GM21825 (cell line): ENCODE measurements around the gene PRAME.
"Not testable (repeated sequence)": the region's sequence is repeated elsewhere in the genome, so short reads cannot be mapped to it uniquely, and the experiment has no call there.

ENCODE experiments used
- ATAC-seq: cut with Tn5 transposase; IDR thresholded peaks from one replicate; pipeline ENCODE4 v1.9.1; 2021; ENCODE audit warnings: mild to moderate bottlenecking, moderate library complexity; ENCODE audit not compliant: unreplicated experiment

Gene PRAME

DNA sequence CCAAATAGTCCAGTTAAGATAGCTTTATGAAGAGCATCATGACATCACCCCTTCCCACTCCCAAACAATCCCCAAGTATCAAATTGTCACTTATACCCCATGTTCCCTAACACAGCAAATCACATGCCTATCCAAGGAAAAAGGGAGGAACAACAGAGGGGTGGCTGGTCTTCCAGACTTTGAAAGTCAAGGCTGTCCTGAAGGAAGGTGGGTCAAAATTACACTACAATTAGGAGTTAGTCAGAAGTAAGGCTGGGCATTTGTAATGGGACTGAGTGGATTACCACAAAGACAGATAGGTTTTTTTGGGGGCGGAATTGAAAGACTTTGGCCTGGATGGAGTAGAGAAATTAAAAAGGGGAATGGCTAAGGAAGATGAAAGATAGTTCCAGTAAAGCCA is 5.9 kb downstream of the PRAME start:
- ATAC-seq: no peak

DNA sequence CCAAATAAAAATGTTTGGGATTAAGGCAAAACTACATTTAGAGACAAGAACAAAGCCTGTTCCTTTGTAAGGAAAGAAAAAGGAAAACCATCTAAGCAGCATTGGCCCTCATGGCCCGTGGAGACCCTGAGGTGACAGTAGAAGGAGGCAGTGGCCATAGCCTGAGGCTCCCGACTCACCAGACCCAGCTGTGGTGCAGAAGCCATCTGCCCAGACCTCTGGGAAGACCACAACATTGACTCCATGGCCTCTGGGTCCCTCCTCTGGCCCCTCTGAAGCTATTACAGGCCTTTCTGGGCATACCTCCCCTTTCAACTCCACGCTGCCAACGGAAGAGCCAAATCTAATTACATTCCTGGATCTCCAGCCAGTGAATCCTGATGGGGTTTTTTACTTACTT is 6.4 kb downstream of the PRAME start:
- ATAC-seq: no peak

DNA sequence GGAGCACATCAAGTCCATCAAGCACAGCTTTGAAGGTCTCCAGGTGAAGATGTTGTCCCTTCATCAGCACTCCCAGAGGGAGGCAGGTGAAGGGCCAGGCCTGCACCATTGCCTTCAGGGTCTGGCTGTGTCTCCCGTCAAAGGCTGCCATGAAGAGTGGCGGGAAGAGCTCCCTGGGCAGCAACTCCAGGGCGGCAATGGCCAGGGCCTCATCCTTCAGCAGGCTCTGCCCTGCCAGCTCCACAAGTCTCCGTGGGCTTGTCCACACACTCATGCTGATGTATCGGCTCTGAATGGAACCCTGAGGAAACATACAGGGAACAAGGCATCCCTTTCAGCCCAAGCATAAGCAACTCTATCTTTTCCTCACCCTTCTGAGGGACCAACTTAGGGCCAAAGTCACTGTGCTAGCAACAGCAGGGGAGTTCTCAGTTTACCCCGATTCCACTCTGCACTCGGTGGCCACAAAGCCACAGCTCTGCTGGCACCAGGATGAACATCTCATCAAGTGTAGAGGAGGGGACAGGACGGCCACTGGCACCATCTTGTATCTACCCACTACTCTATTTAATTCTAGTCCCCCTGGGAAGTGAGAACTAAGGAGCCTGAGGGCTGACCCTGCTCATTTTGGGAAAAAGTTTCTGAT is 8.2 kb downstream of the PRAME start:
- no peak for ATAC-seq

- ATAC-seq: no peak
These were observed 10.2 kb downstream of the PRAME start for GRCh38 chr22:22548910-22549309.

DNA sequence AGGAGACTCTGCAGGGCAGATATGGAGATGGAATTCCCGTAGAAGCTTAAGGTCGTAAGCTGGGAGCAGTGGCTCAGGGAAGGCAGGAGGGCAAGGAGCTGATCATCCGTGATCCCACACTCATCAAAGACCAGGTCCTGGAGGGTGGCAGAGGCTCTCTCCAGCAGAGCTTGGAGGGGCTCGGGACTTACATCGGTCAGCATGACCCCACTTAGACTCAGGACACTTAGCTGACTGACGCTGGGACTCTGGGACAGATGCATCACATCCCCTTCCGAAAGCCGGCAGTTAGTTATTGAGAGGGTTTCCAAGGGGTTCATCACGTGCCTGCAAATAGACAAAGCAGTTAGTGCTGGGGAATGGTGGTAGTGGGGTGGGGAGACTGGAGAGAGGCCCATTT is 10.7 kb downstream of the PRAME start:
- no peak for ATAC-seq

DNA sequence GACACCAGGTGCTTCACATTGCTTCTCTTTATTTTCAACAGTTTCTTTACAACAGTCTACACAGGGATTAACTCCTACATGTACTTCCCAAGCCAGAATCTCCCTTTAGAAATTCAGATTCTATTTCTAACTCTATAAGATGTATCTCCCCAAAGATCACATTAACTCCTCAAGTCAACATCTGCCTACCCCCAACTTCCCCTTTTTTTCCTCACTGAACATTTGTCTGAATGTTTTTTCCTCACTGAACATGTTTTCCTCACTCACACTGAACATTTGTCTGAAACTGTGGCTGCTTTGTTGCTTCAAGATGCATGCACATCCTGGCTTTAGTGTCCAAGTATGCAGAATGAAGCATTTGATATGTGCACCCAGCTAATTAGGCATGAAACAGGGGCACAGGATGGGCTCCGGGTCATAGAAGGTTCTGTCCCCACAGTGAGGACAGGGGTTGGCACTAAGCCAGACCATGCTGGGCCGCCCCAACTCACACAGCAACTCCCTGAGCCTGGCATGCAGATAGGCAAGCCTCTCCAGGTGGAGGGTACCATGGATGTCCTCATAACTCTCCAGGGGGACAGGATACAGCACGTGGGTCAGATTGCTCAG is 11.3 kb downstream of the PRAME start:
- ATAC-seq: no peak

DNA sequence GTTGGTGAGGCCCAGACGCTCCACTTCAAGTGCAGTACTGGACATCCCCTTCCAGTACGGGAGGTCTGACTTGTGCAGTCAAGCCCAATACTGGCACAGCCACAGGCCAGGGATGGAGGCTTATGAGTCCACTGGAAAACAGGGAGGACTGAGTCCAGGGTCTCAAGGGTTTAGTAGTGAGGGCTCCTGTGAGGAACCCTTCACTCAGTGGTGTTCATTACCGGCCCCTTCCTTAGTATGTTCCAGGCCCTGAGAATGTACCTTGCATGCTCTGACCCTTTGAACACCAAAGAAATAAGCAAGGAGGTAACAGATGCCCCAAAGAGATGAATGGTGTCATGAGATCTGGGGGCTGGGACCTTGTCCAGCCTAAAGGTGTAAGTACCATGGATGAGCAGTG is 11.8 kb downstream of the PRAME start:
- ATAC-seq: no peak

DNA sequence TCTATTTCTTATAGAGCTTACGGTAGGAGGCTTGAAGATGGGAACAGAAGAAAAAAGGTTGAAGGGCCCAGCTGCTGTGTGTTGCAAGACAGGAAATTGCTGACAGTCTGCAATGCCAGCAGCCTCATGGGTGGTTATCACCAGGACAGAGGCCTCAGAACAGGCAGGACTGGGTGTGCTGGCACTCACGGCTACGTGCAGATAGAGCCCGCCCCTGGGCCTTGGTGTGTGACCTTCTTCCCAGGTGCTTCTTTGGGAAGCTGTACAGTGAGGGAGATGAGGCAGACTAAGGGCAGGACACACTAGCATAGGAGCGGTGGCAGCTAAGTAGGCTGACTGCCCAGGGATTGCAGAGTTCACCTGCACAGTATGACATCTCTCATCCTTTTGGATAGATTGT is 12.6 kb downstream of the PRAME start:
- no peak for ATAC-seq

DNA sequence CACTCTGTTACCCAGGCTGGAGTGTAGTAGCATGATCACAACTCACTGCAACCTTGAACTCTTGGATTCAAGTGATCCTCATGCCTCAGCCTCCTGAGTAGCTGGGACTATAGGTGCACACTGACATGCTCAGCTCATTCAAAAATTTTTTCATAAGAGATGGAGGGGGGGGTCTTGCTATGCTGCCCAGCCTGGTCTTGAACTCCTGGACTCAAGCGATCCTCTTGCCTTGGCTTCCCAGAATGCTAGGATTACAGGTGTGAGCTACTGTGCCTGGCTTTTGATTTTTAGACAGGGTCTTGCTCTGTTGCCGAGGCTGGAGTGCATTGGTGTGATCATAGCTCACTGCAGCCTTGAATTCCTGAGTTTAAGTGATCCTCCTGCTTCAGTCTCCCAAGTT is 14.0 kb downstream of the PRAME start:
- ATAC-seq: no peak

DNA sequence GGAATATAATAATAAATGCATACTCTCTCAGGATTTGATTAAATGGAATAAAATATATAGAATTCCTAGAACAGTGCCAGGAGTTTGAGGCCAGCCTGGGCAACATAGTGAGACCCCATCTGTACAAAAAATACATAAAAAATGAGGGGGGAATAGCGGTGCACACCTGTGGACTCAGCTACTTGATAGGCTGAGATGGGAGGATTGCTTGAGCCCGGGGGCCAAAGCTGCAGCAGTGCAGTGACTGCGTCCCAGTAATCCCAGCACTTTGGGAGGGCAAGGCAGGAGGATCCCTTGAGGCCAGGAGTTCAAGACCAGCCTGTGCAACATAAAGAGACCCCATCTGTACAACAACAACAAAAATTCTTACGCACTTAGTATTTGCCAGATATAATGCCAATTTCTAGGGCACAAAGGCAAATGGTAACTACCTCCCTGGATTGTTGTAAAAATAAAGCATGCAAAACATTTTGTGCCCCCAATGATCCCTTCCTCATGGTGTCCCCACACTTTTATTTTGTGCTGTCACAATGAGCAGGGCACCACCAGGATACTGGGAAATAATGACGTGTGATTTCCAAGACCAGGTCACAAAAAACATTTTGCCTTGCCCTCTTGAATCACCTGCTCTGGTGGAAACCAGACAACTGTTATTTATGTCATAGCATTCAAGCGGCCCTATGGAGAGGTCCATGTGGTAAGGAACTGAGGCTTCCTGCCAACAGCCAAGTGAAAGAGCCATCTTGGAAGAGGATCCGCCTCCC is 20.7 kb downstream of the PRAME start:
- no peak for ATAC-seq

DNA sequence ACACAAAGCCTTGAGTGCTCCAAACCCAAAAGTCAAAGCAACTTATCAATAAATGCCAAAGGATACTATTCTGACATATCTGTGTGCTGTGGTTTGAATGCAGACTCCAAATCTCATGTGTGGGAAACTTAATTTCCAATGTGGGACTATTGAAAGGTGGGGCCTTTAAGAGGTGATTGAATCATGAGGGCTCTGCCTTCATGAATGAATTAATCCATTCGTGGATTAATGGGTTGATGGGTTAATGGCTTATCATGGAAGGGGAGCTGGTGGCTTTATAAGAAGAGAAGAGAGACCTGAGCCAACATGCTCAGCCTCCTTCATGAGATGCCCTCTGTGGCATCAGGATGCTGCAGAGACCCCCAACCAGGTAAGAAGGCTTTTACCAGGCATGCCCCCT is 22.1 kb downstream of the PRAME start:
- no peak for ATAC-seq

- ATAC-seq: no peak
These were observed 22.6 kb downstream of the PRAME start for GRCh38 chr22:22536515-22536914.

DNA sequence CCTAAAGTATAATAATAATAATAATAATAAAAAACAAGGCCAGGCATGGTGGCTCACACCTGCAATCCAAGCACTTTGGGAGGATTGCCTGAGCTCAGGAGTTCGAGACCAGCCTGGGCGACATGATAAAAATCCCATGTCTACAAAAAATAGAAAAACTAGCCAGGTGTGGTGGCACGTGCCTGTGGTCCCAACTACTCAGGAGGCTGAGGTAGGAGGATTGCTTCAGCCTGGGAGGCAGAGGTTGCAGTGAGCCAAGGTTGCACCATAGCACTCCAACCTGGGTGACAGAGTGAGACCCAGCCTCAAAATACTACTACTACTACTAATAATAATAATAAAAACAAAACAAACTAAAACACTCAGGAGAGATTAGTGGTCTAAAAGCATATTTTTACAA is 23.4 kb downstream of the PRAME start:
- no peak for ATAC-seq

DNA sequence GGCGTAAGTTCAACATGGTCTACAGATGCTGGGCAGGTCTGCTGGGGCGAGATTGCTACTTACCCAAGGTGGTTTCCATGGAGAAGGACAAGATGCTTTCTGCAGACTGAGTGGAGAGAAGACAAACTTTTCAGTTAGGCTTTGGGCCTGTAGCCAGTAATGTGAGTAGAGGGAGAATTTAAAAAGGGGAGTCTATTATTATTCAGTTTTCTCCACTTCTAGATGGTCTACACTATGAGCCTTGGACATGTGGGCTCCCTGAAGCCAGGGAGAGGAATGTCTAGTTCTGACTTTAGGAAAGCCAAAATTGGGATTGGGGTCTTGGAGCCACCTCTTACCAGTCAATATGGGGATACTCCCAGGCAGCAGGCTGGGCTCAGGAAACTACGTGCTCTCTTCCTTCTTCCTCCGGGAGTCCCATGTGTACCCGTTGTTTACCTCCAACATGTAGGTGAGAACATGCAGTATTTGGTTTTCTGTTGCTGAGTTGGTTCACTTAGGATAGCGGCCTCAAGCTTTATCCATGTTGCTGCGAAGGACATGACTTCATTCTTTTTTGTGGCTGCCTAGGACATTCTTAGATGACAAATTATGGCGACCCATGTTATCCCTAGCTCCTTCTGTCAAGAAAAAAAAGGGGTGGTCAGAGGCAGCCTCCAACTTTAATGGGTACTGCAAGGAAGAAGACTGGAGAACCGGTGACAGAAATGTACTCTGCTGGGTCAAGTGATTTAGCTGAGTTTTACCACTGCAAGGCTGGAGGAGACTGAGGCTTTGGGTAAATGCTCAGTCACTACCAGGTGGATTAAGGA is 24.3 kb downstream of the PRAME start:
- no peak for ATAC-seq

DNA sequence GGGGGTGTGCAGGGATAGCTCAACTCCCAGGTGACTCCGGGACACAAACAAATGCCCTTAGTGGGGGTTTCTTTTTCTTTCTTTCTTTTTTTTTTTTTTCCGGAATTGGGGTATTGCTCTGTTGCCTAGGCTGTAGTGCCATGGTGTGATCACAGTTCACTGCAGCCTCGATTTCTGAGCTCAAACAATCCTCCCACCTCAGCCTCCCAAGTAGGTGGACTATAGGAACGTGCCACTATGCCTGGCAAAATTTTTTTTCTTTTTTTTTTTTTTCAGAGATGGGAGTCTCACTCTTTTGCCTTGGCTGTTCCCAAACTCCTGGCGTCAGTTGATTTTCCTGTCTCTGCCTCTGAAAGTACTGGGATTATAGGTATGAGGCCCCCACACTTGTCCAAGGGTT is 25.2 kb downstream of the PRAME start:
- no peak for ATAC-seq

DNA sequence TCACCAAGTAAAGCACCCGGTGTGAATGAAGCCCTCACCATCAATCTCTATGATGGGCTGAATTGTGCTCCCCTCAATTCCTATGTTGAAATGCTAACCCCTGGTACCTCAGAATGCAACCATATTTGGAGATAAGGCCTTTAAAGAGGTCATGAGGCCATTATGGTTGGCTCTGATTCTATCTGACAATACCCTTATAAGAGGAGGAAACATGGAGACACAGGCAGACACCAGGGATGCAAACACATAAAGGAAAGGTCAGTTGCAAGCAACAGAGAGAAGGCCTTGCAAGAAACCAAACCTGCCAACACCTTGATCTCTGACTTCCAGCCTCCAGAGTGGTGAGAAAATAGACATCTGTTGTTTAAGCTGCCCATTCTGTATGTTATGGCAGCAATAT is 25.6 kb downstream of the PRAME start:
- no peak for ATAC-seq

DNA sequence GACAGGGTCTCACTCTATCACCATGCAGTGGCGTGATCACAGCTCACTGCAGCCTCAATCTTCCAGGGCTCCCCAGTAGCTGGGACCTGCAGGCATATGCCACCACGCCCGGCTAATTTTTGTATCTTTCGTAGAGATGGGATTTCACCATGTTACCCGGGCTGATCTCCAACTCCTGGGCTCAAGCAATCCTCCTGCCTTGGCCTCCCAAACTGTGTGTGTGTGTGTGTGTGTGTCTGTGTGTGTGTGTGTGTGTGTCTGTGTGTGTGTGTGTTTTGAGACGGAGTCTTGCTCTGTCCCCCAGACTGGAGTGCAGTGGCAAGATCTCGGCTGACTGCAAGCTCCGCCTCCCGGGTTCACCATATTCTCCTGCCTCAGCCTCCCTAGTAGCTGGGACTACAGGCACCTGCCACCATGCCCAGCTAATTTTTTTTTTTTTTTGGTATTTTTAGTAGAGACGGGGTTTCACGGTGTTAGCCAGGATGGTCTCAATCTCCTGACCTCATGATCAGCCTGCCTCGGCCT is 26.5 kb downstream of the PRAME start:
- ATAC-seq: not testable (repeated sequence)

- no peak for ATAC-seq
These were observed 27.1 kb downstream of the PRAME start for GRCh38 chr22:22531770-22532546.

GRCh38 chr22:22528780-22529179 is 30.3 kb downstream of the PRAME start:
- ATAC-seq: no peak

GRCh38 chr22:22527312-22527711 is 31.8 kb downstream of the PRAME start:
- ATAC-seq: no peak
